ENCODE measurements around the gene MRPL1. TPM values are rescaled to one million over a fixed set of nuclear protein-coding genes. Genes with fewer than 3 reads are reported as not detected.

The MRPL1 gene
- total RNA-seq, 1 experiment from 2014 or later: 42.0 TPM

- DNase-seq: no peak
- intact Hi-C loops (cut with micrococcal nuclease; ENCODE audit: unreplicated experiment): no loop called here
- Mint-ChIP-seq H3K9me3 (ENCODE audit: unreplicated experiment) (no peaks in the 10 kb centered on the region), H3K4me1 (ENCODE audit: low read depth, unreplicated experiment) (peaks cover 14% of the 10 kb centered on the region), H3K36me3 (ENCODE audit: insufficient read depth, unreplicated experiment) (no peaks in the 10 kb centered on the region), H3K27ac (ENCODE audit: unreplicated experiment) (no peak overlapping the region), H3K4me3 (ENCODE audit: unreplicated experiment) (no peak overlapping the region), H3K27me3 (ENCODE audit: insufficient read depth, unreplicated experiment) (no peaks in the 10 kb centered on the region)
- H3K36me3 ChIP-seq (ENCODE audit: control insufficient read depth, insufficient read depth, low read length): no peaks in the 10 kb centered on the region
- peak in 1 of 2 experiments; percentile 1 for TF ChIP-seq CTCF (IDR thresholded peaks at IDR 0.05; ENCODE audit: insufficient read depth in 1 of 2, low read depth in 1 of 2, low read length in 1 of 2, severe bottlenecking in 1 of 2, unreplicated experiment in 1 of 2)
- no peak overlapping the region for H3K4me3 ChIP-seq (ENCODE audit: low read depth, low read length)
- ChIA-PET CTCF (no interaction called here), POLR2A (no interaction called here)
- H3K4me1 ChIP-seq: no peaks in the 10 kb centered on the region; the same call in 1 of the 2 replicates
- H3K27me3 ChIP-seq (replicated peaks; ENCODE audit: control insufficient read depth, insufficient read depth, low read length): no peaks in the 10 kb centered on the region
- no peaks in the 10 kb centered on the region for H3K9me3 ChIP-seq
- BruUV-seq (replicated peaks): no TSS peak
Measured at GRCh38 chr4:77877771-77878565, 15.3 kb downstream of the MRPL1 start.

GRCh38 chr4:77880784-77881183 lies 18.2 kb downstream of the MRPL1 start:
- H3K4me1 ChIP-seq: no peaks in the 10 kb centered on the region; the same call in 1 of the 2 replicates

More at GRCh38 chr4:77880784-77881183, 18.2 kb downstream of the MRPL1 start:
- Histone ChIP-seq H3K27me3 (replicated peaks; ENCODE audit: control insufficient read depth, insufficient read depth, low read length) (no peaks in the 10 kb centered on the region), H3K36me3 (ENCODE audit: control insufficient read depth, insufficient read depth, low read length) (no peaks in the 10 kb centered on the region), H3K4me3 (ENCODE audit: low read depth, low read length) (no peak overlapping the region), H3K9me3 (no peaks in the 10 kb centered on the region)
- DNase-seq: no peak
- CTCF ChIA-PET: no interaction called here
- no TSS peak for BruUV-seq (replicated peaks)
- no peak for TF ChIP-seq CTCF (IDR thresholded peaks at IDR 0.05; ENCODE audit: insufficient read depth in 1 of 2, low read depth in 1 of 2, low read length in 1 of 2, severe bottlenecking in 1 of 2, unreplicated experiment in 1 of 2)
- Mint-ChIP-seq H3K27me3 (ENCODE audit: insufficient read depth, unreplicated experiment) (no peaks in the 10 kb centered on the region), H3K4me1 (ENCODE audit: low read depth, unreplicated experiment) (peaks cover 14% of the 10 kb centered on the region), H3K36me3 (ENCODE audit: insufficient read depth, unreplicated experiment) (peaks cover 10% of the 10 kb centered on the region), H3K9me3 (ENCODE audit: unreplicated experiment) (no peaks in the 10 kb centered on the region), H3K27ac (ENCODE audit: unreplicated experiment) (no peak overlapping the region), H3K4me3 (ENCODE audit: unreplicated experiment) (no peak overlapping the region)
- POLR2A ChIA-PET: no interaction called here
- intact Hi-C loops (cut with micrococcal nuclease; ENCODE audit: unreplicated experiment): no loop called here
